SK-N-SH treated with all-trans-retinoic acid at 6 μM for 48 hours (cell line): ENCODE data around the gene STRADB.

ENCODE experiments used
- RARB ChIP-seq: fragments of 250-450 bp; sonication (Bioruptor Pico); IDR thresholded peaks from 2 replicates; pipeline ENCODE4 v1.8.0; 2021; ENCODE audit warnings: mild to moderate bottlenecking, moderate library complexity
- SNAI2 ChIP-seq: fragments of 250-450 bp; sonication (Bioruptor Pico); IDR thresholded peaks from 2 replicates; pipeline ENCODE4 v1.5.0; 2020; ENCODE audit warnings: mild to moderate bottlenecking, moderate library complexity
- TCF4 ChIP-seq: fragments of 250-450 bp; sonication (Bioruptor Pico); IDR thresholded peaks from 2 replicates; pipeline ENCODE4 v1.8.0; 2021; ENCODE audit warnings: mild to moderate bottlenecking, moderate library complexity, borderline replicate concordance
- ZC3H10 ChIP-seq: fragments of 250-450 bp; sonication (Bioruptor Pico); IDR thresholded peaks from 2 replicates; pipeline ENCODE4 v1.5.1; 2021; ENCODE audit warnings: mild to moderate bottlenecking, moderate library complexity
- ZFP3 ChIP-seq: fragments of 250-450 bp; sonication (Bioruptor Pico); IDR thresholded peaks from 2 replicates; pipeline ENCODE4 v1.5.0; 2020; ENCODE audit warnings: mild to moderate bottlenecking, moderate library complexity
- ZFP30 ChIP-seq: fragments of 450-650 bp; formaldehyde crosslinking; IDR thresholded peaks from 2 replicates; pipeline ENCODE4 v1.5.0; 2022; ENCODE audit warnings: mild to moderate bottlenecking, moderate library complexity
- ZNF70 ChIP-seq: fragments of 450-650 bp; formaldehyde crosslinking; IDR thresholded peaks from 2 replicates; pipeline ENCODE4 v1.5.0; 2020; ENCODE audit warnings: mild to moderate bottlenecking, moderate library complexity
- TF ChIP-seq, protein P1 (sequence below): fragments of 250-450 bp; sonication (Bioruptor Pico); IDR thresholded peaks from 2 replicates; pipeline ENCODE4 v1.5.1; 2020; ENCODE audit warnings: low read depth, mild to moderate bottlenecking, moderate library complexity
- TF ChIP-seq, protein P2 (sequence below): fragments of 250-450 bp; sonication (Bioruptor Pico); IDR thresholded peaks from 2 replicates; pipeline ENCODE4 v1.5.0; 2020; ENCODE audit warnings: mild to moderate bottlenecking, moderate library complexity
- TF ChIP-seq, protein P3 (sequence below): fragments of 250-450 bp; sonication (Bioruptor Pico); IDR thresholded peaks from 2 replicates; pipeline ENCODE4 v1.8.0; 2020; ENCODE audit warnings: mild to moderate bottlenecking, moderate library complexity, borderline replicate concordance

DNA sequence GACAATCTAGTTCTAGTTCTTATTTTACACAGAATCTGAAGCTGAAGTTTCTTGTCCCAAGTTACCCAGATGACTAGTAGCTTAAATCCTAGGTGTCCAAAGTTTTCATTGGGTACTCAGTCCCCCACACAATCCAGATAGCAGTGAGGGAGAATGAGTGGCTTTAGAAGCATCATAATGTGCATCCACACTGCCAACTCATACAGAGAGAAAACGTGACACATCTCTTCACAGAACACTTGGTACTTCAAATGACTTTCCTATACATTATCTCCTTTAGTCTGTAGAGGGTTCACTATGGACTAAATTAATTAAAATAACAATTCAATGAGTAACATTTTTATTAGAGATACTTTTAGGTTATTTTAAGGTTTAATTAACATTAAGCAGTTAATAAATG lies 45.2 kb downstream of the STRADB start:
- TF ChIP-seq ZFP30 (CRISPR knock-in tag) (no peak), RARB (no peak), TCF4 (CRISPR knock-in tag) (no peak), ZC3H10 (no peak), ZFP3 (CRISPR knock-in tag) (no peak), SNAI2 (no peak), ZNF70 (CRISPR knock-in tag) (no peak)
- TF ChIP-seq, protein P1, sequence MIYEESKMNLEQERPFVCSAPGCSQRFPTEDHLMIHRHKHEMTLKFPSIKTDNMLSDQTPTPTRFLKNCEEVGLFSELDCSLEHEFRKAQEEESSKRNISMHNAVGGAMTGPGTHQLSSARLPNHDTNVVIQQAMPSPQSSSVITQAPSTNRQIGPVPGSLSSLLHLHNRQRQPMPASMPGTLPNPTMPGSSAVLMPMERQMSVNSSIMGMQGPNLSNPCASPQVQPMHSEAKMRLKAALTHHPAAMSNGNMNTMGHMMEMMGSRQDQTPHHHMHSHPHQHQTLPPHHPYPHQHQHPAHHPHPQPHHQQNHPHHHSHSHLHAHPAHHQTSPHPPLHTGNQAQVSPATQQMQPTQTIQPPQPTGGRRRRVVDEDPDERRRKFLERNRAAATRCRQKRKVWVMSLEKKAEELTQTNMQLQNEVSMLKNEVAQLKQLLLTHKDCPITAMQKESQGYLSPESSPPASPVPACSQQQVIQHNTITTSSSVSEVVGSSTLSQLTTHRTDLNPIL (CRISPR knock-in tag): no peak
- TF ChIP-seq, protein P2, sequence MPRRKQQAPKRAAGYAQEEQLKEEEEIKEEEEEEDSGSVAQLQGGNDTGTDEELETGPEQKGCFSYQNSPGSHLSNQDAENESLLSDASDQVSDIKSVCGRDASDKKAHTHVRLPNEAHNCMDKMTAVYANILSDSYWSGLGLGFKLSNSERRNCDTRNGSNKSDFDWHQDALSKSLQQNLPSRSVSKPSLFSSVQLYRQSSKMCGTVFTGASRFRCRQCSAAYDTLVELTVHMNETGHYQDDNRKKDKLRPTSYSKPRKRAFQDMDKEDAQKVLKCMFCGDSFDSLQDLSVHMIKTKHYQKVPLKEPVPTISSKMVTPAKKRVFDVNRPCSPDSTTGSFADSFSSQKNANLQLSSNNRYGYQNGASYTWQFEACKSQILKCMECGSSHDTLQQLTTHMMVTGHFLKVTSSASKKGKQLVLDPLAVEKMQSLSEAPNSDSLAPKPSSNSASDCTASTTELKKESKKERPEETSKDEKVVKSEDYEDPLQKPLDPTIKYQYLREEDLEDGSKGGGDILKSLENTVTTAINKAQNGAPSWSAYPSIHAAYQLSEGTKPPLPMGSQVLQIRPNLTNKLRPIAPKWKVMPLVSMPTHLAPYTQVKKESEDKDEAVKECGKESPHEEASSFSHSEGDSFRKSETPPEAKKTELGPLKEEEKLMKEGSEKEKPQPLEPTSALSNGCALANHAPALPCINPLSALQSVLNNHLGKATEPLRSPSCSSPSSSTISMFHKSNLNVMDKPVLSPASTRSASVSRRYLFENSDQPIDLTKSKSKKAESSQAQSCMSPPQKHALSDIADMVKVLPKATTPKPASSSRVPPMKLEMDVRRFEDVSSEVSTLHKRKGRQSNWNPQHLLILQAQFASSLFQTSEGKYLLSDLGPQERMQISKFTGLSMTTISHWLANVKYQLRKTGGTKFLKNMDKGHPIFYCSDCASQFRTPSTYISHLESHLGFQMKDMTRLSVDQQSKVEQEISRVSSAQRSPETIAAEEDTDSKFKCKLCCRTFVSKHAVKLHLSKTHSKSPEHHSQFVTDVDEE (CRISPR knock-in tag): no peak
- TF ChIP-seq, protein P3, sequence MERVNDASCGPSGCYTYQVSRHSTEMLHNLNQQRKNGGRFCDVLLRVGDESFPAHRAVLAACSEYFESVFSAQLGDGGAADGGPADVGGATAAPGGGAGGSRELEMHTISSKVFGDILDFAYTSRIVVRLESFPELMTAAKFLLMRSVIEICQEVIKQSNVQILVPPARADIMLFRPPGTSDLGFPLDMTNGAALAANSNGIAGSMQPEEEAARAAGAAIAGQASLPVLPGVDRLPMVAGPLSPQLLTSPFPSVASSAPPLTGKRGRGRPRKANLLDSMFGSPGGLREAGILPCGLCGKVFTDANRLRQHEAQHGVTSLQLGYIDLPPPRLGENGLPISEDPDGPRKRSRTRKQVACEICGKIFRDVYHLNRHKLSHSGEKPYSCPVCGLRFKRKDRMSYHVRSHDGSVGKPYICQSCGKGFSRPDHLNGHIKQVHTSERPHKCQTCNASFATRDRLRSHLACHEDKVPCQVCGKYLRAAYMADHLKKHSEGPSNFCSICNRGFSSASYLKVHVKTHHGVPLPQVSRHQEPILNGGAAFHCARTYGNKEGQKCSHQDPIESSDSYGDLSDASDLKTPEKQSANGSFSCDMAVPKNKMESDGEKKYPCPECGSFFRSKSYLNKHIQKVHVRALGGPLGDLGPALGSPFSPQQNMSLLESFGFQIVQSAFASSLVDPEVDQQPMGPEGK (CRISPR knock-in tag): no peak
